Kidney (tissue), 14 donors: ENCODE data around the gene NUDT3. TPM values are rescaled to one million over a fixed set of nuclear protein-coding genes. Genes with fewer than 3 reads are reported as not detected.

ENCODE experiments used
- DNase-seq, 5 donors: peaks; one replicate each; pipeline ENCODE4 v3.0.0-alpha.2; 2013 to 2020
- FAIRE-seq: peaks from 2 replicates; lab custom pipeline; 2012; peaks lifted over from hg19 to GRCh38; lab: Jason Lieb, UNC
- H3K27ac ChIP-seq, 2 donors: one replicate each; pipeline ENCODE4 v1.7.0; 2013; ENCODE audit warnings: low read depth in 2 of 2, low read length in 2 of 2, inconsistent platforms in 1 of 2
- H3K27me3 ChIP-seq: one replicate; pipeline ENCODE4 v1.7.1; 2013; ENCODE audit warnings: low read length, inconsistent platforms; ENCODE audit not compliant: control insufficient read depth, insufficient read depth
- H3K36me3 ChIP-seq, 3 donors: one replicate each; pipeline versions ENCODE4 v1.7.0 to v1.7.1; 2013; ENCODE audit warnings: low read length in 3 of 3, control low read depth in 1 of 3, inconsistent platforms in 1 of 3; ENCODE audit not compliant: insufficient read depth in 3 of 3, control insufficient read depth in 2 of 3
- H3K4me1 ChIP-seq, 3 donors: one replicate each; pipeline versions ENCODE4 v1.7.0 to v1.7.1; 2013; ENCODE audit warnings: low read length in 3 of 3, inconsistent platforms in 1 of 3, low read depth in 1 of 3; ENCODE audit not compliant: control insufficient read depth in 2 of 3, insufficient read depth in 2 of 3
- H3K4me3 ChIP-seq, 3 donors: one replicate each; pipeline versions ENCODE4 v1.7.0 to v1.8.1; 2013; ENCODE audit warnings: low read length in 3 of 3, control low read depth in 1 of 3, inconsistent platforms in 1 of 3
- H3K9ac ChIP-seq, 3 donors: one replicate each; pipeline versions ENCODE4 v1.7.0 to v1.7.1; 2013; ENCODE audit warnings: low read length in 3 of 3, control low read depth in 1 of 3, inconsistent platforms in 1 of 3
- H3K9me3 ChIP-seq, 3 donors: one replicate each; pipeline versions ENCODE4 v1.7.0 to v1.7.1; 2013; ENCODE audit warnings: low read length in 3 of 3, control low read depth in 1 of 3, inconsistent platforms in 1 of 3; ENCODE audit not compliant: control insufficient read depth in 2 of 3, insufficient read depth in 1 of 3
- intact Hi-C: fragments of 100-400 bp; cut with DNase I; formaldehyde crosslinking; loops from one replicate; pipeline ENCODE4 v1.11.1; 2022
- polyA plus RNA-seq: library from polyadenylated mRNA; stranded (reverse); fragments of 350-450 nt; fragmentation: Illumina TruSeq; extraction: RNeasy Lipid Tissue Mini Kit (QIAGEN cat#74804); gene quantifications from one replicate; pipeline ENCODE4 v1.2.3, GENCODE V29; 2014; ENCODE audit warnings: low read depth, low replicate concordance; ENCODE audit not compliant: insufficient read depth
- total RNA-seq: library from RNA; stranded (reverse); fragmentation: NEBNext Ultra II Directional; extraction: Animal tissue kit (Norgen Biotek cat#: 25700); gene quantifications from one replicate; pipeline ENCODE4 v1.2.1, GENCODE V29; 2021
- TF ChIP-seq, protein P1 (sequence below): IDR thresholded peaks from 3 replicates; pipeline ENCODE4 v1.5.1; 2012; ENCODE audit warnings: mild to moderate bottlenecking, moderate library complexity, borderline replicate concordance; ENCODE audit not compliant: insufficient read depth; ENCODE audit errors: extremely low read depth
- donor health status: control.
- donor health status: control.
- donor health status: control.
- donor health status: control.
- donor health status: control.
- donor health status: DM: yes; HTN: yes; CAD: no.
- donor health status: Normal renal cell carcinoma (clear cell type).

Gene NUDT3
- total and polyA plus RNA-seq, 2 donors from 2014 or later, result 17.7 to 53.8 TPM

DNA sequence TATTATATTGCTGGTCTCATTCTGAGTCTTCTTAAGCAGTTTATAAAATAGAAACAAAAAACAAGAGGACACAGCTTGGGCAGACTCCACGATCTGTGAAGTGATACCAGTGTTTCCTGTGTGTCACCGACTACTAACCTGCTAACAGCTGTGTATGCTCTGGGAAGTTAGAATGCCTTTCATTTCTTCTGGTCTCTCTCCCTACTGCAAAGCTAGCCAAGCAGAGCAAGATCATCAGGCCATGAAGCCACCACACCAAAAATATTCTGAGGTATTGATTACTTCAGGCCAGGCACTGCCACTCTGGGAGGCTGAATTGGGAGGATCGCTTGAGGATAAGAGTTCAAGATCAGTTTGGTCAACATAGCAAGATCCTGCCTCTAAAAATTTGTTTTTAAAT lies 96.7 kb downstream of the NUDT3 start:
- Histone ChIP-seq H3K4me3 (no peak overlapping the region), H3K9ac (no peak overlapping the region), H3K27ac (no peak overlapping the region), H3K9me3 (no peaks in the 10 kb centered on the region), H3K36me3 (peaks cover 0 to 9% (median 9%) of the 10 kb centered on the region in 3 donors), H3K4me1 (peaks cover 0 to 3% (median 0%) of the 10 kb centered on the region in 3 donors), H3K27me3 (no peaks in the 10 kb centered on the region)
- DNase-seq (no peak), FAIRE-seq (no peak)
- TF ChIP-seq, protein P1, sequence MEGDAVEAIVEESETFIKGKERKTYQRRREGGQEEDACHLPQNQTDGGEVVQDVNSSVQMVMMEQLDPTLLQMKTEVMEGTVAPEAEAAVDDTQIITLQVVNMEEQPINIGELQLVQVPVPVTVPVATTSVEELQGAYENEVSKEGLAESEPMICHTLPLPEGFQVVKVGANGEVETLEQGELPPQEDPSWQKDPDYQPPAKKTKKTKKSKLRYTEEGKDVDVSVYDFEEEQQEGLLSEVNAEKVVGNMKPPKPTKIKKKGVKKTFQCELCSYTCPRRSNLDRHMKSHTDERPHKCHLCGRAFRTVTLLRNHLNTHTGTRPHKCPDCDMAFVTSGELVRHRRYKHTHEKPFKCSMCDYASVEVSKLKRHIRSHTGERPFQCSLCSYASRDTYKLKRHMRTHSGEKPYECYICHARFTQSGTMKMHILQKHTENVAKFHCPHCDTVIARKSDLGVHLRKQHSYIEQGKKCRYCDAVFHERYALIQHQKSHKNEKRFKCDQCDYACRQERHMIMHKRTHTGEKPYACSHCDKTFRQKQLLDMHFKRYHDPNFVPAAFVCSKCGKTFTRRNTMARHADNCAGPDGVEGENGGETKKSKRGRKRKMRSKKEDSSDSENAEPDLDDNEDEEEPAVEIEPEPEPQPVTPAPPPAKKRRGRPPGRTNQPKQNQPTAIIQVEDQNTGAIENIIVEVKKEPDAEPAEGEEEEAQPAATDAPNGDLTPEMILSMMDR, result no peak
- intact Hi-C loops, result no loop called here

DNA sequence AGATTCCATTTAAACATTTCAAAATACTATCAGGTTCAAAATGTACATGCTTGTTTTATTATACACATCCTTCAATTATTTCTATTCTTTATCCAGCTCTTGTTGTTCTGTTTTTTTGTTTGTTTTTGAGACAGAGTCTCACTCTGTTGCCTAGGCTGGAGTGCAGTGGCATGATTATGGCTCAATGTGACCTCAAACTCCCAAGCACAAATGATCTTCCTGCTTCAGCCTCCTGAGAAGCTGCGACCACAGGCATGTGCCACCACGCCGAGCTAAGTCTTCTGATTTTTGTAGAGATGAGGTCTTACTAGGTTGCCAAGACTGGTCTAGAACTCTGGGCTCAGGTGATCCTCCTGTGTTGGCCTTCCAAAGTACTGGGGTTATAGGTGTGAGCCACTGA lies 99.5 kb downstream of the NUDT3 start:
- intact Hi-C loops, result no loop called here
- no peak for FAIRE-seq
- TF ChIP-seq, protein P1, result no peak

DNA sequence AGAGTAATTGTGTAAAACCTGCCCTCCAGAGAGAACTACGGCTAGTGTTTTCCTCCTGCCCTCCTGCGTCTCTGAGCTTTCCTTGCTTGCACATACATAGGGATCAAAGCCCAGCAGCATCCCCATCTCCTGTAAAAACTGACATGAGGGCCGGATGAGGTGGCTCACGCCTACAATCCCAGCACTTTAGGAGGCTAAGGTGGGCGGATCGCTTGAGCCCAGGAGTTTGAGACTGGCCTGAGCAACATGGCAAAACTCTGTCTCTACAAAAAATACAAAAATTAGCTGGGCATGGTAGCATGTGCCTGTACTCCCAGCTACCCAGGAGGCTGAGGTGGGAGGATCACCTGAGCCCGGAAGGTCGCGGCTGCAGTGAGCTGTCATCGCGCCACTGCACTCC lies 103.3 kb downstream of the NUDT3 start:
- FAIRE-seq (no peak), DNase-seq (no peak)
- peaks cover 2 to 13% (median 9%) of the 10 kb centered on the region in 3 donors for H3K36me3 ChIP-seq
- no peak overlapping the region for H3K4me3 ChIP-seq
- intact Hi-C loops, result no loop called here
- no peak overlapping the region for H3K27ac ChIP-seq
- no peaks in the 10 kb centered on the region for H3K4me1 ChIP-seq
- H3K27me3 ChIP-seq, result no peaks in the 10 kb centered on the region
- TF ChIP-seq, protein P1, result no peak
- H3K9me3 ChIP-seq, result no peaks in the 10 kb centered on the region
- no peak overlapping the region for H3K9ac ChIP-seq

More for the DNA sequence above, 99.5 kb downstream of the NUDT3 start:
- Histone ChIP-seq H3K36me3 (peaks cover 2 to 9% (median 9%) of the 10 kb centered on the region in 3 donors), H3K4me1 (no peaks in the 10 kb centered on the region), H3K9ac (no peak overlapping the region), H3K4me3 (no peak overlapping the region), H3K9me3 (no peaks in the 10 kb centered on the region), H3K27me3 (no peaks in the 10 kb centered on the region), H3K27ac (no peak overlapping the region)
- DNase-seq, result no peak

DNA sequence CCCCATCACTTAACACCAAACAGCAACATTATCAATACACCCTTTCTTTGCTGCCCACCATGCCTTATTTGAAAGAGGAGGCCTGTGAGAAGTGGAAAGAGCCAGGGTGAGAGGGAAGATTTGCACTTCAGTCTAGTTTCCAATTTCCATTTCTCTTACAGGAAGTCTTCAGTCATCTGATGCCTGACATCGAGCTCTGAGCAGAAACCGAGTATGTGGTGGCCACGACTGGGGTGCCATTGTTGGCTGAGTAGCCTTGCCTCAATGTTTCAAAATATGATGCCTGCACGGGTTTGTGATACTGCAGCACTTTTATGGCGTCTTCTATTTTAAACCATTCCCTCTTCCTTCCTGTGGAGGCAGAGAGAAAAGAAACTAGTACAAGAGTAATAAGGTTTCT lies 103.9 kb downstream of the NUDT3 start:
- Histone ChIP-seq H3K9me3 (no peaks in the 10 kb centered on the region), H3K9ac (no peak overlapping the region), H3K27me3 (no peaks in the 10 kb centered on the region), H3K4me1 (peaks cover 0 to 2% (median 0%) of the 10 kb centered on the region in 3 donors), H3K27ac (no peak overlapping the region), H3K36me3 (peaks cover 2 to 13% (median 9%) of the 10 kb centered on the region in 3 donors), H3K4me3 (no peak overlapping the region)
- TF ChIP-seq, protein P1, result no peak
- no peak for FAIRE-seq
- DNase-seq, result no peak
- intact Hi-C loops, result no loop called here
